Measurements from ENCODE around the gene CYP2S1.
"Not testable (repeated sequence)": the region's sequence is repeated elsewhere in the genome, so short reads cannot be mapped to it uniquely, and the experiment has no call there.

CYP2S1 gene

GRCh38 chr19:41161903-41162302 lies 31.1 kb upstream of the CYP2S1 start:
- no peak for DNase-seq (ENCODE audit: low read depth)

GRCh38 chr19:41166944-41167804 lies 25.8 kb upstream of the CYP2S1 start:
- no peak overlapping the region for H3K4me3 ChIP-seq (ENCODE audit: low read depth, low read length)
- TF ChIP-seq CTCF (IDR thresholded peaks at IDR 0.05; ENCODE audit: control insufficient read depth, extremely low read depth, insufficient read depth): no peak
- no peak for DNase-seq (ENCODE audit: low read depth)

More at GRCh38 chr19:41161903-41162302, 31.1 kb upstream of the CYP2S1 start:
- no peak for TF ChIP-seq CTCF (IDR thresholded peaks at IDR 0.05; ENCODE audit: control insufficient read depth, extremely low read depth, insufficient read depth)
- H3K4me3 ChIP-seq (ENCODE audit: low read depth, low read length): no peak overlapping the region

GRCh38 chr19:41172297-41173164 lies 20.5 kb upstream of the CYP2S1 start:
- no peak overlapping the region for H3K4me3 ChIP-seq (ENCODE audit: low read depth, low read length)
- no peak for DNase-seq (ENCODE audit: low read depth)

GRCh38 chr19:41174297-41174928 lies 18.6 kb upstream of the CYP2S1 start:
- DNase-seq (ENCODE audit: low read depth): no peak
- TF ChIP-seq CTCF (IDR thresholded peaks at IDR 0.05; ENCODE audit: control insufficient read depth, extremely low read depth, insufficient read depth): no peak
- H3K4me3 ChIP-seq (ENCODE audit: low read depth, low read length): no peak overlapping the region

More at GRCh38 chr19:41172297-41173164, 20.5 kb upstream of the CYP2S1 start:
- TF ChIP-seq CTCF (IDR thresholded peaks at IDR 0.05; ENCODE audit: control insufficient read depth, extremely low read depth, insufficient read depth): no peak

- H3K4me3 ChIP-seq (ENCODE audit: low read depth, low read length): no peak overlapping the region
- no peak for TF ChIP-seq CTCF (IDR thresholded peaks at IDR 0.05; ENCODE audit: control insufficient read depth, extremely low read depth, insufficient read depth)
- DNase-seq (ENCODE audit: low read depth): no peak
These were observed 16.9 kb upstream of the CYP2S1 start for GRCh38 chr19:41175801-41176777.

- not testable (repeated sequence) for H3K4me3 ChIP-seq (ENCODE audit: low read depth, low read length); DNase-seq (ENCODE audit: low read depth)
These were observed 12.8 kb upstream of the CYP2S1 start for GRCh38 chr19:41180173-41180572.
